ENCODE measurements around the gene MATN4.

The MATN4 gene

GRCh38 chr20:45339799-45340198, 31.7 kb upstream of the MATN4 start:
- Histone ChIP-seq H3K9me3 (ENCODE audit: insufficient read depth, low read length) (no peaks in the 10 kb centered on the region), H3K4me3 (ENCODE audit: insufficient read length, low read depth) (no peak overlapping the region), H3K4me1 (ENCODE audit: insufficient read depth, insufficient read length) (peaks cover 38% of the 10 kb centered on the region), H3K36me3 (ENCODE audit: insufficient read depth, insufficient read length, low read length) (peaks cover 59% of the 10 kb centered on the region), H3K27me3 (ENCODE audit: insufficient read depth, insufficient read length) (no peaks in the 10 kb centered on the region), H3K9ac (ENCODE audit: insufficient read length, low read depth) (no peak overlapping the region)
- DNase-seq (ENCODE audit: low read depth, low spot score): no peak
- TF ChIP-seq YY1 (IDR thresholded peaks at IDR 0.05; ENCODE audit: insufficient read depth, insufficient read length): no peak

DNA sequence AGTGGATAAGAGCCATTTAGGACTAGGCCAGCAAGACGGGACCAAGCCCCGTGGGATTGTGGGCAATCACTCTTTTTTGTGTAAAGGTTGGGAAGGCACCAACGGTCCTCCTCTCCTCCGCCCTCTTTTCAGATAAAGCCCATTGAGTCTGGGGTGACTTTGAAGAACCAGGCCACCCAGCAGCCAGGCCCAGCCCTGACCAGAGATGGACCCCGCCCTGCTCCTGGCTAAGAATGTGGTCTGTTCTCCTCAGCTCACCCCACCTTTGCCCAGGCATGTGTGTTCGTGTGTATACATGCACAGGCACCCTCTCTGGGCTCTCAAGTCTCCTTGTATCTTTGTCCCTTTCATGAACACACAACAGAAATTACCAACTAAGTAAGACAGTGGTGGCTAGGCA, 31.0 kb upstream of the MATN4 start:
- H3K9ac ChIP-seq (ENCODE audit: insufficient read length, low read depth): no peak overlapping the region
- TF ChIP-seq YY1 (IDR thresholded peaks at IDR 0.05; ENCODE audit: insufficient read depth, insufficient read length) (no peak), SUZ12 (IDR thresholded peaks at IDR 0.05; ENCODE audit: extremely low read depth, insufficient read depth, insufficient read length) (no peak), ZNF274 (IDR thresholded peaks at IDR 0.05; ENCODE audit: low read depth, low read length) (no peak)
- no peaks in the 10 kb centered on the region for H3K9me3 ChIP-seq (ENCODE audit: insufficient read depth, low read length)
- H3K4me1 ChIP-seq (ENCODE audit: insufficient read depth, insufficient read length): peaks cover 36% of the 10 kb centered on the region
- no peaks in the 10 kb centered on the region for H3K27me3 ChIP-seq (ENCODE audit: insufficient read depth, insufficient read length)
- no peak for DNase-seq (ENCODE audit: low read depth, low spot score)
- H3K36me3 ChIP-seq (ENCODE audit: insufficient read depth, insufficient read length, low read length): peaks cover 63% of the 10 kb centered on the region
- H3K4me3 ChIP-seq (ENCODE audit: insufficient read length, low read depth): no peak overlapping the region

GRCh38 chr20:45338121-45339030, 30.3 kb upstream of the MATN4 start:
- no peak overlapping the region for H3K9ac ChIP-seq (ENCODE audit: insufficient read length, low read depth)
- H3K27me3 ChIP-seq (ENCODE audit: insufficient read depth, insufficient read length): no peaks in the 10 kb centered on the region
- H3K9me3 ChIP-seq (ENCODE audit: insufficient read depth, low read length): no peaks in the 10 kb centered on the region
- H3K4me1 ChIP-seq (ENCODE audit: insufficient read depth, insufficient read length): peaks cover 31% of the 10 kb centered on the region
- no peak overlapping the region for H3K4me3 ChIP-seq (ENCODE audit: insufficient read length, low read depth)
- TF ChIP-seq ZNF274 (IDR thresholded peaks at IDR 0.05; ENCODE audit: low read depth, low read length) (no peak), YY1 (IDR thresholded peaks at IDR 0.05; ENCODE audit: insufficient read depth, insufficient read length) (no peak), SUZ12 (IDR thresholded peaks at IDR 0.05; ENCODE audit: extremely low read depth, insufficient read depth, insufficient read length) (no peak)
- no peak for DNase-seq (ENCODE audit: low read depth, low spot score)
- peaks cover 61% of the 10 kb centered on the region for H3K36me3 ChIP-seq (ENCODE audit: insufficient read depth, insufficient read length, low read length)

DNA sequence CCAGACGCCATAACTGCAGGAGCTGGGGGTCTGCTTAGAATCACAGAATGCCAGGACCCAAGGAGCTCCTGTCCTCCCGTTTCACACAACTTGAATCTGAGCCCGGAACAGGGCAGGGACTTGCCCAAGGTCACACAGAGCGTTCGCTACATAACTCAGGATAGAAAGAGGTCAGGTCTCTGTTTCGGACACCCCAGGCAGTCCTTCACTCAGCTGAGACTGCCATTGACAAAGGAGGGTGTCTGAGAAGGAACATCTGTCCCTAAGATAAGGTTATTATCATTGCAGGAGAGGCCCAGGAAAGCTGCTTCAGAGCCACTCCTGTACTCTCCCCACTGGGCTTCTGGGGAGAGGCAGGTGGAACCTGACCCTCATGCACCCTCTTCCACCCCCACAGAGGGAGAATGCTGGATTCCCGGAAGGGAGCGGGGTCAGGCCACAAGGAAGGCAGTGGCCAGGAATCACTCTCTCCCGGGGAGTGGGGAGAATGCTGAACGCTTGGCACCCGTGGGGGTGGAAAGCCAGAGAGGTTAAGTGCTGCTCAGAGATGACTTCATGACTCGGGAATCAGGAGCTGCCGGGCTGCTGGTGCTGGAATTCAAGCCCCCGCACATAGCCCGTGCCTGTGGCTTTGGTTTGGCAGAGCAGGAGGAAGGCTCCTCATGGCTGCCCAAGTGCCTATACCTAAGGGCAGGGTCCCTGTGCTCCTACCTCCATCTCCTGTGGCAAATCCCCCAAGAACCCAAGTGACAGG, 29.4 kb upstream of the MATN4 start:
- Histone ChIP-seq H3K27me3 (ENCODE audit: insufficient read depth, insufficient read length) (no peaks in the 10 kb centered on the region), H3K4me3 (ENCODE audit: insufficient read length, low read depth) (no peak overlapping the region), H3K9ac (ENCODE audit: insufficient read length, low read depth) (peak overlapping the region; percentile 51), H3K4me1 (ENCODE audit: insufficient read depth, insufficient read length) (peaks cover 31% of the 10 kb centered on the region), H3K36me3 (ENCODE audit: insufficient read depth, insufficient read length, low read length) (peaks cover 70% of the 10 kb centered on the region), H3K9me3 (ENCODE audit: insufficient read depth, low read length) (no peaks in the 10 kb centered on the region)
- TF ChIP-seq ZNF274 (IDR thresholded peaks at IDR 0.05; ENCODE audit: low read depth, low read length): no peak
- TF ChIP-seq SUZ12 (IDR thresholded peaks at IDR 0.05; ENCODE audit: extremely low read depth, insufficient read depth, insufficient read length): no peak
- no peak for TF ChIP-seq YY1 (IDR thresholded peaks at IDR 0.05; ENCODE audit: insufficient read depth, insufficient read length)
- no peak for DNase-seq (ENCODE audit: low read depth, low spot score)

- DNase-seq (ENCODE audit: low read depth, low spot score): no peak
- Histone ChIP-seq H3K4me1 (ENCODE audit: insufficient read depth, insufficient read length) (peaks cover 31% of the 10 kb centered on the region), H3K36me3 (ENCODE audit: insufficient read depth, insufficient read length, low read length) (peaks cover 78% of the 10 kb centered on the region), H3K9me3 (ENCODE audit: insufficient read depth, low read length) (no peaks in the 10 kb centered on the region), H3K9ac (ENCODE audit: insufficient read length, low read depth) (no peak overlapping the region), H3K4me3 (ENCODE audit: insufficient read length, low read depth) (no peak overlapping the region), H3K27me3 (ENCODE audit: insufficient read depth, insufficient read length) (no peaks in the 10 kb centered on the region)
- no peak for TF ChIP-seq ZNF274 (IDR thresholded peaks at IDR 0.05; ENCODE audit: low read depth, low read length)
- TF ChIP-seq YY1 (IDR thresholded peaks at IDR 0.05; ENCODE audit: insufficient read depth, insufficient read length): no peak
- no peak for TF ChIP-seq SUZ12 (IDR thresholded peaks at IDR 0.05; ENCODE audit: extremely low read depth, insufficient read depth, insufficient read length)
Observed at GRCh38 chr20:45336530-45337366, 28.6 kb upstream of the MATN4 start.

DNA sequence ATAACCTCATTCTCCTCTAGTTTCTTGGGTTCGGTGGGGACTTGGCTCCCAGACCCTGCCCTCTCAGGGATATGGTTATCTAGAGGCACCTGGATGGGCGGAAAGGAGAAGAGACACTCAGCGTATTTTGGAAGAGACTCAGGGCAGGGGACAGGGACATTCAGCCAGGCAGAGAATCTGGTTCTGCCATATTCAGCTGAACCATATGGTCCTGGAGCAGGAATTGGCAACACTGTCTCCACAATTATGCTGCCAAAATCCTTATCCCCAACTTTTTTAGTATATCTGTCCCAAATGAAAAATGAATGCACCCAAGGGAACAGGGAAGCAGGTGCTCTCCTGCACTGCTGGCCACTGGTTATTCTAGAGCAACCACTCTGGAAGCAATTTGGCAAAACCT, 22.4 kb upstream of the MATN4 start:
- TF ChIP-seq SUZ12 (IDR thresholded peaks at IDR 0.05; ENCODE audit: extremely low read depth, insufficient read depth, insufficient read length) (no peak), YY1 (IDR thresholded peaks at IDR 0.05; ENCODE audit: insufficient read depth, insufficient read length) (no peak), ZNF274 (IDR thresholded peaks at IDR 0.05; ENCODE audit: low read depth, low read length) (no peak)
- no peaks in the 10 kb centered on the region for H3K4me1 ChIP-seq (ENCODE audit: insufficient read depth, insufficient read length)
- H3K4me3 ChIP-seq (ENCODE audit: insufficient read length, low read depth): no peak overlapping the region
- H3K9ac ChIP-seq (ENCODE audit: insufficient read length, low read depth): no peak overlapping the region
- H3K27me3 ChIP-seq (ENCODE audit: insufficient read depth, insufficient read length): no peaks in the 10 kb centered on the region
- peaks cover 97% of the 10 kb centered on the region for H3K36me3 ChIP-seq (ENCODE audit: insufficient read depth, insufficient read length, low read length)
- no peak for DNase-seq (ENCODE audit: low read depth, low spot score)
- no peaks in the 10 kb centered on the region for H3K9me3 ChIP-seq (ENCODE audit: insufficient read depth, low read length)

Data from NT2/D1 (cell line).